Esophagus muscularis mucosa (tissue), 4 donors: ENCODE data around the gene MUC2. TPM values are rescaled to one million over a fixed set of nuclear protein-coding genes. Genes with fewer than 3 reads are reported as not detected.

Experiments
- DNase-seq: peaks from one replicate; pipeline ENCODE4 v3.0.0-alpha.2; 2017; ENCODE audit errors: extremely low spot score
- H3K27ac ChIP-seq, 4 donors: fragments of 200-600 bp; sonication (generic); replicated peaks in 1 of 4; 1 replicate in 3 of 4; 2 replicates in 1 of 4; pipeline ENCODE4 v1.5.1; 2016 to 2019; ENCODE audit warnings: mild to moderate bottlenecking in 1 of 4
- H3K27me3 ChIP-seq, 4 donors: fragments of 200-600 bp; sonication (generic); one replicate each; pipeline versions ENCODE4 v1.5.1 to v1.6.0; 2016 to 2019
- H3K36me3 ChIP-seq, 4 donors: fragments of 200-600 bp; sonication (generic); one replicate each; pipeline ENCODE4 v1.5.1; 2016 to 2019
- H3K4me1 ChIP-seq, 4 donors: fragments of 200-600 bp; sonication (generic); one replicate each; pipeline ENCODE4 v1.5.1; 2016 to 2019
- H3K4me3 ChIP-seq, 4 donors: fragments of 200-600 bp; sonication (generic); 1 replicate in 2 of 4; 2 replicates in 2 of 4; pipeline ENCODE4 v1.5.1; 2016 to 2019; ENCODE audit warnings: mild to moderate bottlenecking in 4 of 4, moderate library complexity in 1 of 4
- H3K9me3 ChIP-seq, 4 donors: fragments of 200-600 bp; sonication (generic); 1 replicate in 3 of 4; 2 replicates in 1 of 4; pipeline ENCODE4 v1.5.1; 2016 to 2019
- CTCF ChIP-seq, 3 experiments: fragments of 200-600 bp in 2 of 3; fragments of 450-650 bp in 1 of 3; sonication (generic) in 2 of 3; IDR thresholded peaks; one replicate each; pipeline ENCODE4 v1.5.1; 2017 to 2019; ENCODE audit warnings: antibody characterized with exemption in 3 of 3, mild to moderate bottlenecking in 2 of 3, moderate library complexity in 1 of 3
- EP300 ChIP-seq: sonication (generic); formaldehyde crosslinking; IDR thresholded peaks from one replicate; pipeline ENCODE4 v1.6.1; 2017; ENCODE audit warnings: antibody characterized with exemption
- POLR2A ChIP-seq: fragments of 450-650 bp; IDR thresholded peaks from one replicate; pipeline ENCODE4 v1.6.1; 2017; ENCODE audit warnings: antibody characterized with exemption, moderate library complexity, mild to moderate bottlenecking, low read depth
- POLR2AphosphoS5 ChIP-seq, 2 donors: sonication (generic); formaldehyde crosslinking; IDR thresholded peaks; one replicate each; pipeline ENCODE4 v1.6.1; 2017; ENCODE audit warnings: antibody characterized with exemption in 2 of 2
- WGBS: methylation state at CpG from one replicate; pipeline ENCODE4 v1.1.5; 2018; 5-methylcytosine and 5-hydroxymethylcytosine counted together
- intact Hi-C: fragments of 100-400 bp; cut with DNase I; formaldehyde crosslinking; loops from one replicate; pipeline ENCODE4 v1.15.1; 2023
- total RNA-seq, 4 donors: library from RNA; depleted of rRNA; stranded (reverse); fragments of >200 nt; gene quantifications; one replicate each; pipeline versions ENCODE4 v1.1.0 to v1.2.1, GENCODE V29; 2016

MUC2 gene
- total RNA-seq, 4 donors from 2014 or later, result 0.34 TPM; not detected in 3

DNA sequence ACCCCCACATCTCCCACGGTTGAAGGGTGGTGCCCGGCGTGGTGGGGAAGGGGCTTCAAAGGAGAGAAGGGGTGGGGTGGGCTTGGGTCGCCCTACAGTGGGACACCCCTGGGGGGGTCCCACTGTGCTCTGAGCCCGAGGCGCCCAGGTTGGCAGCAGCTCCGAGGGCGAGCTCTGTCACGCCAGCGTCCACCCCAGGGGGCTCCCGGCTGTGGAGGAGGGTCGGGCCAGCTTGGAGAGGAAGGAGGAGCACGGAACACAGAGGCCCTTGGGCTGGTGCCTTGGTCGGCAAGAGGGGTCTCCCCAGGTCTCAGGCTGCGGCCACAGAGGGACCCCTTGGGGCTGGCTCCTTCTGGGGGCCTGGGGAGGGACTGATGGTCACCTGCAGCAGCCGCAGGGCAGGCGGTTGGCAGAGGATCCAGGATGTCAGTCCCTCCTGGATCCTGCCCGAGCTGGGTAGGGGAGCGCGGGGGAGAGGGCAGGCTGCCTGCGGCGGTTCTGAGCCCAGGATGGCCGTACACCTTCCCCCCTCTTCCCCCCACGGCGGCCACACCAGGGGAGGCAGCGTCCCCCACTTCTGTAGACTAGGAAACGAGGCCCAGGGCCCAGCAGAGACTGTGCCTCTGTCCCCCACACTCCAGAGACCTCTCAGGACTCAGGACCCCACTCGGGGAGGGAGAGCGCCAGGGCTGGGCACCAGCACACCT, 38.9 kb upstream of the MUC2 start:
- no peak for TF ChIP-seq EP300
- TF ChIP-seq POLR2A, result no peak
- no peak for TF ChIP-seq POLR2AphosphoS5 (IDR thresholded peaks at IDR 0.05)
- TF ChIP-seq CTCF (IDR thresholded peaks at IDR 0.05), result no peak
- WGBS, result 65% methylated on average over 8 of the region's 29 CpGs
- Histone ChIP-seq H3K4me3 (no peak overlapping the region), H3K36me3 (no peaks in the 10 kb centered on the region), H3K9me3 (no peaks in the 10 kb centered on the region), H3K27me3 (peaks cover 0 to 49% (median 5%) of the 10 kb centered on the region in 4 donors), H3K4me1 (peaks cover 0 to 7% (median 0%) of the 10 kb centered on the region in 4 donors), H3K27ac (no peak overlapping the region)
- no peak for DNase-seq
- intact Hi-C loops, result no loop called here

DNA sequence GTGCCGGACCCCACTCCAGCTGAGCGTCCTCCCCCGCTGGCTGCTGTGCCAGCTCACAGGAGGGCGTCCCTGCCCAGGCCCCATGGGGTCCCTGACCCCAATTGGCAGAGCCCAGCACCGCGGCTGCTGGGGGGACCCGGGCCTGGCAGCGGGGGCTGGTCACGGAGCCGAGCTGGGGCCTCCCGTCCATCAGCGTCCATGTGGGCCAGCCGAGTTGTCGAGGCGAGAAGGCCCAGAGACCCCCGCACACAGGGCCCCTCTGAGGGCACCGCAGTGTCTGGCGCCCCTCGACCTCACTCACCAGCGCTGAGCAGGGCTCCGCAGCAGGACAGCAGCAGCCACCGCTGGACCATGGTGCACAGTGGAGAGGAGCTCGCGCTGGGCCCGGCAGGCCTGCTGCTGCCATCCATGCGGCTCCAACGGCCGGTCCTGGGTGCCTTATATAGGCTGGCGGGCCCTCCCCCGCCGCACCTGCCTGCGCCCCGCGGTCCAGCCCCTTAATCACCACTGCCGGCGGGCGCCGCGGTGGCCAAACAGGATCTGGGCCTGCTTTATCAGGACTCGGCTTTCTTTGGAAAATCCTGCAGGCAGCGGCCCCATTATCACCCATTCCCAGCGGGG, 38.3 kb upstream of the MUC2 start, which contains the start of gene MUC6:
TSS of gene MUC6 (minus strand) at position 416 of the 621 bp plus-strand sequence. CDS start at position 353, 63 bp downstream.
- TF ChIP-seq POLR2AphosphoS5 (IDR thresholded peaks at IDR 0.05), result no peak
- no peak for TF ChIP-seq CTCF (IDR thresholded peaks at IDR 0.05)
- peaks cover 0 to 51% (median 6%) of the 10 kb centered on the region in 4 donors for H3K27me3 ChIP-seq
- no peak within 1 kb of the TSS for H3K27ac ChIP-seq
- H3K9me3 ChIP-seq, result no peaks in the 10 kb centered on the region
- no peak within 1 kb of the TSS for H3K4me3 ChIP-seq
- WGBS, result 76% methylated on average over 3 of the region's 42 CpGs
- no peaks in the 10 kb centered on the region for H3K36me3 ChIP-seq
- H3K4me1 ChIP-seq, result peaks cover 0 to 7% (median 0%) of the 10 kb centered on the region in 4 donors
- intact Hi-C loops, result no loop called here
- DNase-seq, result no peak

GRCh38 chr11:1036931-1037330, 37.7 kb upstream of the MUC2 start:
- H3K4me3 ChIP-seq, result no peak overlapping the region
- intact Hi-C loops, result no loop called here
- H3K27ac ChIP-seq, result no peak overlapping the region
- no CpG with 5 or more reads among the region's 13 CpGs for WGBS
- no peaks in the 10 kb centered on the region for H3K36me3 ChIP-seq
- peaks cover 0 to 7% (median 0%) of the 10 kb centered on the region in 4 donors for H3K4me1 ChIP-seq
- TF ChIP-seq POLR2AphosphoS5 (IDR thresholded peaks at IDR 0.05), result no peak
- no peak for TF ChIP-seq POLR2A
- no peak for TF ChIP-seq CTCF (IDR thresholded peaks at IDR 0.05)
- no peaks in the 10 kb centered on the region for H3K9me3 ChIP-seq
- peaks cover 0 to 56% (median 9%) of the 10 kb centered on the region in 4 donors for H3K27me3 ChIP-seq
- no peak for DNase-seq

DNA sequence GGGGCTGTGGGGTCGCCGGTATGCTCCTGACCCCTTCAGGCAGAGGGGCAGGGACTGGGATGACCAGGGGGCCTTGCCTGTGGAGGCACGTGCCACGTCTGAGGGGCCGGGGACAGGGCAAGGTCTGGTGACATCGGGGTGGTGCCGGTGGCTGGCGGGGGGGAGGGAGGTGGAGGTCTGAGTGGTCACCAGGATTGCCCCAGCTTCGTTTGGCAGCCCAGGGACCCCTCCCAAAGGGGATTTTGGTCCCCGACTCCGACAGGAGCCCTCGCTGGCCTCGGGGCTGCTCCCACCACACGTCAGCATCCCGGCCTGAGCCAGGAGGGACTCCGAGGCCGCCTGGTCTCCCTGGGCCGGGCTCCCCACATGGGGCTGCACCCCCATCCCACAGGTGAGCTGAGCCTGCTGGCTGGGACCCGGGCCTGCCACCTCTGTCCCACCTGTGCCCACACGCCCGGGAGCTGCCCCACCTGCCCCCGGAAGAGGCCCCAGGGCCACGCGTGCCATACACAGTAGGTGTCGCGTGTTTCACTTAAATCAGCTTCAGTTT, 37.1 kb upstream of the MUC2 start:
- Histone ChIP-seq H3K27me3 (peaks cover 0 to 63% (median 11%) of the 10 kb centered on the region in 4 donors), H3K9me3 (no peaks in the 10 kb centered on the region), H3K4me3 (no peak overlapping the region), H3K36me3 (no peaks in the 10 kb centered on the region), H3K27ac (no peak overlapping the region), H3K4me1 (peaks cover 0 to 7% (median 0%) of the 10 kb centered on the region in 4 donors)
- intact Hi-C loops, result no loop called here
- 77% methylated on average over 18 of the region's 26 CpGs for WGBS
- no peak for DNase-seq
- no peak for TF ChIP-seq EP300
- no peak for TF ChIP-seq CTCF (IDR thresholded peaks at IDR 0.05)
- no peak for TF ChIP-seq POLR2AphosphoS5 (IDR thresholded peaks at IDR 0.05)
- TF ChIP-seq POLR2A, result no peak
